GM12878 (cell line): ENCODE results near the gene PLEKHN1. TPM values are rescaled to one million over a fixed set of nuclear protein-coding genes. Genes with fewer than 3 reads are reported as not detected.
A peak's percentile ranks its signal among the peaks of the same experiment; 100 is the strongest.

Experiments used
- ATAC-seq: fragments of 200-7000 bp; cut with Tn5 transposase; 3 replicates; pipeline ENCODE4 v1.9.1; 2020; ENCODE audit warnings: mild to moderate bottlenecking, moderate library complexity
- BruUV-seq: library from RNA; stranded (reverse); fragments of 400-500 nt; replicated peaks from 2 replicates; lab custom pipeline; 2021; lab: Mats Ljungman, UMichigan
- CTCF ChIA-PET: fragments of 300-600 bp; sonication (Branson Sonifier 250); formaldehyde crosslinking; extraction: SDS; loops from one replicate; lab custom pipeline; 2021; ENCODE audit warnings: inconsistent platforms; lab: Yijun Ruan, JAX
- POLR2A ChIA-PET: fragments of 350-600 bp; formaldehyde crosslinking; extraction: SDS; loops from one replicate; lab custom pipeline; 2021; ENCODE audit warnings: inconsistent platforms; lab: Charles Lee
- RAD21 ChIA-PET: fragments of 300-600 bp; sonication (Branson Sonifier 250); formaldehyde crosslinking; loops from one replicate; lab custom pipeline; 2023; ENCODE audit warnings: antibody characterized with exemption; ENCODE audit not compliant: unreplicated experiment; lab: Charles Lee
- SMC1A ChIA-PET: fragments of 300-600 bp; sonication (Branson Sonifier 250); formaldehyde crosslinking; loops from one replicate; lab custom pipeline; 2023; ENCODE audit not compliant: unreplicated experiment, uncharacterized antibody; lab: Charles Lee
- DNase-seq: peaks from one replicate; pipeline ENCODE4 v3.0.0-alpha.2; 2011; ENCODE audit warnings: low read depth, low spot score
- FAIRE-seq: peaks from 3 replicates; lab custom pipeline; 2011; peaks lifted over from hg19 to GRCh38; lab: Jason Lieb, UNC
- H2AFZ ChIP-seq: 2 replicates; pipeline ENCODE4 v1.6.0; 2011; ENCODE audit warnings: low read depth, low read length, control low read depth; ENCODE audit not compliant: control insufficient read depth
- H3K27ac ChIP-seq: 2 replicates; pipeline ENCODE4 v1.5.1; 2011; ENCODE audit warnings: control low read depth; ENCODE audit not compliant: control insufficient read depth, insufficient read depth
- H3K27me3 ChIP-seq, 2 experiments: replicated peaks in 1 of 2; 2 replicates each; pipeline versions ENCODE4 v1.6.0 to v1.6.1; 2011; ENCODE audit warnings: low read length in 1 of 2; ENCODE audit not compliant: control insufficient read depth in 2 of 2, insufficient read depth in 2 of 2
- H3K36me3 ChIP-seq, 2 experiments: 2 replicates each; pipeline ENCODE4 v1.5.1; 2011; ENCODE audit warnings: low read length in 1 of 2; ENCODE audit not compliant: control insufficient read depth in 2 of 2, insufficient read depth in 2 of 2
- H3K4me1 ChIP-seq: 2 replicates; pipeline ENCODE4 v1.6.1; 2011; ENCODE audit warnings: mild to moderate bottlenecking, low read length, moderate library complexity, mixed read lengths; ENCODE audit not compliant: control insufficient read depth, insufficient read depth
- H3K4me2 ChIP-seq: 2 replicates; pipeline ENCODE4 v1.6.0; 2011; ENCODE audit warnings: control low read depth; ENCODE audit not compliant: control insufficient read depth, insufficient read depth
- H3K4me3 ChIP-seq: fragments of 200-600 bp; sonication (generic); 2 replicates; pipeline ENCODE4 v1.5.1; 2016
- H3K79me2 ChIP-seq: 2 replicates; pipeline ENCODE4 v1.6.0; 2011; ENCODE audit warnings: low read length; ENCODE audit not compliant: control insufficient read depth, insufficient read depth
- H3K9ac ChIP-seq: 2 replicates; pipeline ENCODE4 v1.8.0; 2011; ENCODE audit warnings: low read length, control low read depth, mixed read lengths; ENCODE audit not compliant: control insufficient read depth, insufficient read depth
- H3K9me3 ChIP-seq: replicated peaks from 3 replicates; pipeline ENCODE4 v1.5.1; 2011; ENCODE audit warnings: mild to moderate bottlenecking, low read length; ENCODE audit not compliant: control insufficient read depth, insufficient read depth
- H4K20me1 ChIP-seq: 2 replicates; pipeline ENCODE4 v1.6.0; 2011; ENCODE audit not compliant: control insufficient read depth, insufficient read depth
- RFX5 ChIP-seq: IDR thresholded peaks from 2 replicates; pipeline ENCODE4 v1.6.1; 2011; ENCODE audit warnings: low read depth, low read length, improper control_type of control experiment
- SIX5 ChIP-seq: IDR thresholded peaks from 2 replicates; pipeline ENCODE4 v1.6.1; 2011; ENCODE audit warnings: mild to moderate bottlenecking, low read depth, low read length, moderate library complexity; ENCODE audit not compliant: severe bottlenecking
- SMC3 ChIP-seq: IDR thresholded peaks from 2 replicates; pipeline ENCODE4 v1.6.1; 2011; ENCODE audit warnings: low read length, improper control_type of control experiment, borderline replicate concordance
- STAT3 ChIP-seq: IDR thresholded peaks from 2 replicates; pipeline ENCODE4 v1.6.1; 2011; ENCODE audit warnings: low read depth, low read length, improper control_type of control experiment
- SUPT20H ChIP-seq: IDR thresholded peaks from 2 replicates; pipeline ENCODE4 v1.6.1; 2011; ENCODE audit warnings: low read depth, mild to moderate bottlenecking, low read length, moderate library complexity, borderline replicate concordance; ENCODE audit not compliant: control insufficient read depth
- SUZ12 ChIP-seq: fragments of 200-600 bp; sonication (generic); IDR thresholded peaks from one replicate; pipeline ENCODE4 v1.6.1; 2018; ENCODE audit warnings: antibody characterized with exemption, mild to moderate bottlenecking; ENCODE audit not compliant: unreplicated experiment
- WGBS: methylation state at CpG from one replicate; pipeline ENCODE4 v1.1.6; 2016; ENCODE audit warnings: low lambda C conversion rate; ENCODE audit not compliant: insufficient replicate concordance, insufficient coverage; ENCODE audit errors: missing lambda C conversion rate; 5-methylcytosine and 5-hydroxymethylcytosine counted together
- in situ Hi-C: fragments of 300-500 bp; cut with MboI; formaldehyde crosslinking; loops from 9 replicates; pipeline ENCODE4 v1.14.3; 2018; ENCODE audit warnings: mixed read lengths
- intact Hi-C: fragments of 100-400 bp; cut with micrococcal nuclease; formaldehyde crosslinking; loops from one replicate; pipeline ENCODE4 v1.14.2; 2022; ENCODE audit not compliant: unreplicated experiment
- polyA plus RNA-seq, 11 experiments: library from polyadenylated mRNA; depleted of rRNA in 4 of 11; unstranded in 6 of 11; stranded (reverse) in 5 of 11; fragments of >200 nt; fragmentation: Nextera tagmentation in 4 of 11; fragmentation: Illumina TruSeq in 1 of 11; extraction: Ambion mirVana in 4 of 11; extraction: Trizol in 1 of 11; gene quantifications; 1 replicate in 1 of 11; 2 replicates in 10 of 11; pipeline versions ENCODE4 v1.2.1 to v1.2.3, GENCODE V29; 2011 to 2016; ENCODE audit warnings: inconsistent platforms in 2 of 11, missing spikeins in 2 of 11, low read depth in 1 of 11
- total RNA-seq, 4 experiments: library from RNA; depleted of rRNA in 3 of 4; stranded (reverse); fragments of >200 nt in 3 of 4; fragmentation: Illumina TruSeq in 1 of 4; extraction: Trizol in 1 of 4; gene quantifications; 2 replicates each; pipeline versions ENCODE4 v1.2.1 to v1.2.3, GENCODE V29; 2013 to 2021
- TF ChIP-seq, protein P1 (sequence below): fragments of 150-350 bp; IDR thresholded peaks from 2 replicates; pipeline ENCODE4 v1.6.1; 2014; ENCODE audit warnings: mild to moderate bottlenecking, low read depth, low read length
- TF ChIP-seq, protein P2 (sequence below): IDR thresholded peaks from 2 replicates; pipeline ENCODE4 v1.6.1; 2011; ENCODE audit warnings: mild to moderate bottlenecking, low read depth, low read length, moderate library complexity; ENCODE audit not compliant: insufficient replicate concordance
- TF ChIP-seq, protein P3 (sequence below): IDR thresholded peaks from 2 replicates; pipeline ENCODE4 v1.6.1; 2012; ENCODE audit warnings: low read depth, low read length, improper control_type of control experiment

The PLEKHN1 gene
- total and polyA plus RNA-seq, 10 of the 15 experiments (the other 5 are each of a cell fraction or from before 2014, with no cell fraction given): 0.04 to 0.26 (median 0.18) TPM; not detected in 6

DNA sequence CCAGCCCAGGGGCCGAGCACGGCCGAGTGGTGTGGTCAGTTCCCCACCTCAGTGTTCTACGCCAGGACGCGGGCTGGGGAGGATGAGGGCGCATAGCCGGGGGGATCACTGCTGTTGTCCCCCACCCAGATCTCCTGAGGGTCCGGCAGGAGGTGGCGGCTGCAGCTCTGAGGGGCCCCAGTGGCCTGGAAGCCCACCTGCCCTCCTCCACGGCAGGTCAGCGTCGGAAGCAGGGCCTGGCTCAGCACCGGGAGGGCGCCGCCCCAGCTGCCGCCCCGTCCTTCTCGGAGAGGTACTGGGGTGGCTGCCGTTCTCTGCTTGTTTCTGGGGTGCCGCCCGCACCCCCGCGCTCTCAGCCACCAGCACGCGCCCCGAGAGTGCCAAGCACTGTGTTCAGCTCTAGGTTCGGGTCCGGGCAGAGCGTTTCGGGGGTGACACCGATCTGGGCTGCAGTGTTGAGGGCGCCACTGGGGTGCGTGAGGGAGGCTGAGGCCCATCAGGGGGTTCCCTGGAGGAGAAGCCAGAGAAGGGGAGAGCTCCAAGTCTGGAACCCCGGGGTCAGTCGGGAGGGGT lies 25.2 kb upstream of the PLEKHN1 start:
- H3K4me2 ChIP-seq: peak overlapping the region; percentile 2; the same call in 1 of the 2 replicates
- ATAC-seq: peak; percentile 11
- no peaks in the 10 kb centered on the region for H4K20me1 ChIP-seq
- TF ChIP-seq SUZ12 (peak; percentile 93), STAT3 (no peak)
- ChIA-PET RAD21 (interaction anchor here (4.1 kb wide), 1 partner anchor 36 kb away, joined by 20 read pairs; no protein-coding TSS in a partner anchor), SMC1A (interaction anchor here (0.9 kb wide), 1 partner anchor 36 kb away, joined by 3 read pairs; no protein-coding TSS in a partner anchor), CTCF (interaction anchor here (0.7 to 1.6 kb wide), 3 partner anchors 22 to 36 kb away, joined by 4 to 5 read pairs (median 4); no protein-coding TSS in a partner anchor), POLR2A (no interaction called here)
- no peak overlapping the region for H3K4me3 ChIP-seq
- peaks cover 6 to 8% of the 10 kb centered on the region in 2 experiments for H3K27me3 ChIP-seq
- no peaks in the 10 kb centered on the region for H3K79me2 ChIP-seq
- H3K9ac ChIP-seq: no peak overlapping the region
- intact Hi-C loops (loop anchor here (5.0 kb wide), 1 partner anchor 34 kb away; no protein-coding TSS in a partner anchor), in situ Hi-C loops (no loop called here)
- 7% methylated on average over 36 of the region's 36 CpGs for WGBS
- BruUV-seq: no TSS peak
- no peaks in the 10 kb centered on the region for H3K9me3 ChIP-seq
- FAIRE-seq: no peak
- H3K36me3 ChIP-seq: peaks cover 0 to 1% of the 10 kb centered on the region in 2 experiments; a peak in 3 of 4 replicates
- no peak overlapping the region for H2AFZ ChIP-seq
- no peak overlapping the region for H3K27ac ChIP-seq
- no peak for DNase-seq
- peaks cover 7% of the 10 kb centered on the region; the same call in 1 of the 2 replicates for H3K4me1 ChIP-seq

DNA sequence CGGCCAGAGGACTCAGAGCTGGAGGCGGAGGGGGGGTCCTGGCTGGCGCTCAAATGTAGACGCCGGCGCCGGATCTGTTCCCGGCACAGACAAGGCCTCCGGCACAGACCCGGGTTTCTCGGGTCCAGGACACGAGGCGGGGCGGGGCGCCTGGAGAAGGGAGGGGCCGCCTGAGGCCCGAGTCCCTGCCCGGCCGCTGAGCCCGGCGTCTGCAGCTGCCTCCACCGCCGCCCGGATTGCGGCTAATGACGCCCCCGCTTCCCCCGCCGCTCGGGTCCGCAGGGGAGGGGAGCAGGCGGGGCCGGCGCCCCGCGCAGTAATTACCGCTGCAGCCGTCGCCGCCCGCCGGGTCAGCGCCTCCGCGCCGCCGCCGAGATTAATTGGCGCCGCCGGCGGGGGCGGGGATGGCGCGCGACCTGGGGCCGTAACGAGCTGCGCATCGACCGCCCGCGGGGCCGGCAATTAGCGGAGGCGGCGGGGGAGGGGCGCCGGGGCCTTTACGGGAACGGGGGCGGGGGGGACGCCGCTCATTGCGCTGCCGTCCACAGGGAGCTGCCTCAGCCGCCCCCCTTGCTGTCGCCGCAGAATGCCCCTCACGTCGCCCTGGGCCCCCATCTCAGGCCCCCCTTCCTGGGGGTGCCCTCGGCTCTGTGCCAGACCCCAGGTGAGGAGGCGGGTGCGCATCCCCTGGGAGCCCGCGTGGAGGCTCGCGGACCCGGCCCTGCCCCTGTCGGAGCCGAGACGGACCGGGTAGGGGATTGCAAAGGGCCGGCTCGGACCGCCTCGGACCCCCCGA lies 24.5 kb upstream of the PLEKHN1 start:
- POLR2A ChIA-PET: interaction anchor here (0.7 kb wide), 1 partner anchor 665 kb away, joined by 7 read pairs; no protein-coding TSS in a partner anchor
- RAD21 ChIA-PET: interaction anchor here (0.9 to 4.1 kb wide), 2 partner anchors 25 to 36 kb away, joined by 4 to 20 read pairs; no protein-coding TSS in a partner anchor
- in situ Hi-C loops (no loop called here), intact Hi-C loops (loop anchor here (5.0 kb wide), 1 partner anchor 34 kb away; no protein-coding TSS in a partner anchor)
- CTCF ChIA-PET: interaction anchor here (0.7 to 1.1 kb wide), 2 partner anchors 21 to 37 kb away, joined by 3 to 4 read pairs; no protein-coding TSS in a partner anchor
- ATAC-seq: peak; percentile 50
- BruUV-seq: no TSS peak
- SMC1A ChIA-PET: no interaction called here
- H3K79me2 ChIP-seq: no peaks in the 10 kb centered on the region
- H3K9ac ChIP-seq: no peak overlapping the region
- H3K4me2 ChIP-seq: peak overlapping the region; percentile 42; the same call in 1 of the 2 replicates
- H3K27me3 ChIP-seq: peaks cover 6 to 8% of the 10 kb centered on the region in 2 experiments
- peaks cover 7% of the 10 kb centered on the region; the same call in 1 of the 2 replicates for H3K4me1 ChIP-seq
- no peaks in the 10 kb centered on the region for H4K20me1 ChIP-seq
- peaks cover 0 to 3% of the 10 kb centered on the region in 2 experiments; a peak in 3 of 4 replicates for H3K36me3 ChIP-seq
- 4% methylated on average over 58 of the region's 98 CpGs for WGBS
- H3K27ac ChIP-seq: no peak overlapping the region
- H2AFZ ChIP-seq: no peak overlapping the region
- no peak overlapping the region for H3K4me3 ChIP-seq
- no peak for FAIRE-seq
- DNase-seq: no peak
- H3K9me3 ChIP-seq: no peaks in the 10 kb centered on the region
- TF ChIP-seq RFX5 (no peak), SUPT20H (no peak), SMC3 (no peak), SIX5 (no peak)
- TF ChIP-seq, protein P1, sequence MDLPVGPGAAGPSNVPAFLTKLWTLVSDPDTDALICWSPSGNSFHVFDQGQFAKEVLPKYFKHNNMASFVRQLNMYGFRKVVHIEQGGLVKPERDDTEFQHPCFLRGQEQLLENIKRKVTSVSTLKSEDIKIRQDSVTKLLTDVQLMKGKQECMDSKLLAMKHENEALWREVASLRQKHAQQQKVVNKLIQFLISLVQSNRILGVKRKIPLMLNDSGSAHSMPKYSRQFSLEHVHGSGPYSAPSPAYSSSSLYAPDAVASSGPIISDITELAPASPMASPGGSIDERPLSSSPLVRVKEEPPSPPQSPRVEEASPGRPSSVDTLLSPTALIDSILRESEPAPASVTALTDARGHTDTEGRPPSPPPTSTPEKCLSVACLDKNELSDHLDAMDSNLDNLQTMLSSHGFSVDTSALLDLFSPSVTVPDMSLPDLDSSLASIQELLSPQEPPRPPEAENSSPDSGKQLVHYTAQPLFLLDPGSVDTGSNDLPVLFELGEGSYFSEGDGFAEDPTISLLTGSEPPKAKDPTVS: no peak
- TF ChIP-seq, protein P2, sequence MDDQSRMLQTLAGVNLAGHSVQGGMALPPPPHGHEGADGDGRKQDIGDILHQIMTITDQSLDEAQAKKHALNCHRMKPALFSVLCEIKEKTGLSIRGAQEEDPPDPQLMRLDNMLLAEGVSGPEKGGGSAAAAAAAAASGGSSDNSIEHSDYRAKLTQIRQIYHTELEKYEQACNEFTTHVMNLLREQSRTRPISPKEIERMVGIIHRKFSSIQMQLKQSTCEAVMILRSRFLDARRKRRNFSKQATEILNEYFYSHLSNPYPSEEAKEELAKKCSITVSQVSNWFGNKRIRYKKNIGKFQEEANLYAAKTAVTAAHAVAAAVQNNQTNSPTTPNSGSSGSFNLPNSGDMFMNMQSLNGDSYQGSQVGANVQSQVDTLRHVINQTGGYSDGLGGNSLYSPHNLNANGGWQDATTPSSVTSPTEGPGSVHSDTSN: no peak
- TF ChIP-seq, protein P3, sequence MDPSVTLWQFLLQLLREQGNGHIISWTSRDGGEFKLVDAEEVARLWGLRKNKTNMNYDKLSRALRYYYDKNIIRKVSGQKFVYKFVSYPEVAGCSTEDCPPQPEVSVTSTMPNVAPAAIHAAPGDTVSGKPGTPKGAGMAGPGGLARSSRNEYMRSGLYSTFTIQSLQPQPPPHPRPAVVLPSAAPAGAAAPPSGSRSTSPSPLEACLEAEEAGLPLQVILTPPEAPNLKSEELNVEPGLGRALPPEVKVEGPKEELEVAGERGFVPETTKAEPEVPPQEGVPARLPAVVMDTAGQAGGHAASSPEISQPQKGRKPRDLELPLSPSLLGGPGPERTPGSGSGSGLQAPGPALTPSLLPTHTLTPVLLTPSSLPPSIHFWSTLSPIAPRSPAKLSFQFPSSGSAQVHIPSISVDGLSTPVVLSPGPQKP: no peak
